DND-41 (cell line): ENCODE results near the gene ZEB1.

ENCODE experiments used
- EZH2 ChIP-seq: IDR thresholded peaks from 3 replicates; pipeline ENCODE4 v1.6.1; 2012; ENCODE audit warnings: borderline replicate concordance, low read depth, mild to moderate bottlenecking, moderate library complexity, low read length, inconsistent platforms; ENCODE audit not compliant: severe bottlenecking
- TF ChIP-seq, protein P1 (sequence below): IDR thresholded peaks from 2 replicates; pipeline ENCODE4 v1.5.1; 2012; ENCODE audit warnings: borderline replicate concordance, low read length, moderate library complexity, mild to moderate bottlenecking; ENCODE audit not compliant: poor library complexity, severe bottlenecking; ENCODE audit errors: extremely low read depth

DNA sequence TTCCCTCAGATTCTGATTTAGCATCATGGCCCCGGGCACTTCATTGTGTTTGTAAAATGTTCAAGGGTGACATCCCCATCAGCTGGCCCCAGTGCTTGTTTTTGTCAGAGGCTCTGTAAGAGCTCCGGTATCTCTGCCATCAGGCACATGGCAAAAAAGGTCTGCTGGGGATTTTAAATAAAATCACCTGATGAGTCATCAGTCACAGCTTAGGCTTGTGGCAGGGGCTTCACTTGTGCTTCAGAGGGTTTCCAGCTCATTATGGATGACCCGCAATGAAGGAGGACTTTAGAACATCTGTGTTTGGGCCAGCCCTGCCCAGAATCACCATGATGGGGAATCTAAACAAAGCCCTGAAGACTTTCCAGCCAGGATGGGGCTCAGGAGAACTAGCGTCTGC lies 259.9 kb downstream of the ZEB1 start:
- TF ChIP-seq, protein P1, sequence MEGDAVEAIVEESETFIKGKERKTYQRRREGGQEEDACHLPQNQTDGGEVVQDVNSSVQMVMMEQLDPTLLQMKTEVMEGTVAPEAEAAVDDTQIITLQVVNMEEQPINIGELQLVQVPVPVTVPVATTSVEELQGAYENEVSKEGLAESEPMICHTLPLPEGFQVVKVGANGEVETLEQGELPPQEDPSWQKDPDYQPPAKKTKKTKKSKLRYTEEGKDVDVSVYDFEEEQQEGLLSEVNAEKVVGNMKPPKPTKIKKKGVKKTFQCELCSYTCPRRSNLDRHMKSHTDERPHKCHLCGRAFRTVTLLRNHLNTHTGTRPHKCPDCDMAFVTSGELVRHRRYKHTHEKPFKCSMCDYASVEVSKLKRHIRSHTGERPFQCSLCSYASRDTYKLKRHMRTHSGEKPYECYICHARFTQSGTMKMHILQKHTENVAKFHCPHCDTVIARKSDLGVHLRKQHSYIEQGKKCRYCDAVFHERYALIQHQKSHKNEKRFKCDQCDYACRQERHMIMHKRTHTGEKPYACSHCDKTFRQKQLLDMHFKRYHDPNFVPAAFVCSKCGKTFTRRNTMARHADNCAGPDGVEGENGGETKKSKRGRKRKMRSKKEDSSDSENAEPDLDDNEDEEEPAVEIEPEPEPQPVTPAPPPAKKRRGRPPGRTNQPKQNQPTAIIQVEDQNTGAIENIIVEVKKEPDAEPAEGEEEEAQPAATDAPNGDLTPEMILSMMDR = no peak
- TF ChIP-seq EZH2 = no peak
